GM18517 (cell line): ENCODE data around the gene PA2G4.
"Not testable (repeated sequence)": the region's sequence is repeated elsewhere in the genome, so short reads cannot be mapped to it uniquely, and the experiment has no call there.

Source experiments
- ATAC-seq: cut with Tn5 transposase; IDR thresholded peaks from one replicate; pipeline ENCODE4 v1.9.1; 2021; ENCODE audit warnings: mild to moderate bottlenecking, moderate library complexity; ENCODE audit not compliant: unreplicated experiment

PA2G4 gene

GRCh38 chr12:56152132-56152755 is 47.9 kb downstream of the PA2G4 start, which contains the start of gene MYL6B:
MYL6B (plus strand) TSS chr12:56152587; CDS start chr12:56153919, 1,332 bp downstream.
- ATAC-seq, result peak; percentile 79

GRCh38 chr12:56152756-56153677 is 48.7 kb downstream of the PA2G4 start:
- no peak for ATAC-seq

- no peak for ATAC-seq
Measured at GRCh38 chr12:56153678-56154065, 49.3 kb downstream of the PA2G4 start.

GRCh38 chr12:56154246-56154771 is 50.0 kb downstream of the PA2G4 start:
- no peak for ATAC-seq

- no peak for ATAC-seq
Measured at GRCh38 chr12:56154818-56155217, 50.5 kb downstream of the PA2G4 start.

GRCh38 chr12:56155256-56155845 is 51.0 kb downstream of the PA2G4 start:
- ATAC-seq, result no peak

- not testable (repeated sequence) for ATAC-seq
Measured at GRCh38 chr12:56156464-56157200, 52.3 kb downstream of the PA2G4 start.

- ATAC-seq, result peak; percentile 28
Measured at GRCh38 chr12:56157201-56158028, 53.1 kb downstream of the PA2G4 start.

GRCh38 chr12:56158029-56158925 is 53.9 kb downstream of the PA2G4 start, which contains the start of gene MYL6:
MYL6 (plus strand) TSS chr12:56158359; CDS start chr12:56158402, 43 bp downstream.
- peak; percentile 77 for ATAC-seq

GRCh38 chr12:56158926-56159461 is 54.6 kb downstream of the PA2G4 start:
- no peak for ATAC-seq

GRCh38 chr12:56159482-56160192 is 55.3 kb downstream of the PA2G4 start:
- ATAC-seq, result no peak

- ATAC-seq, result no peak
Measured at GRCh38 chr12:56160193-56160763, 55.9 kb downstream of the PA2G4 start.

- ATAC-seq, result no peak
Measured at GRCh38 chr12:56160894-56161689, 56.7 kb downstream of the PA2G4 start.

GRCh38 chr12:56161690-56162351 is 57.5 kb downstream of the PA2G4 start:
- ATAC-seq, result no peak

GRCh38 chr12:56162468-56163290 is 58.3 kb downstream of the PA2G4 start:
- no peak for ATAC-seq
